Peyer's patch (tissue), 4 donors: ENCODE measurements around the gene FANCI. TPM values are rescaled to one million over a fixed set of nuclear protein-coding genes. Genes with fewer than 3 reads are reported as not detected.
A peak's percentile ranks its signal among the peaks of the same experiment; 100 is the strongest.

Experiments used
- DNase-seq, 3 donors: peaks; one replicate each; pipeline ENCODE4 v3.0.0-alpha.2; 2017 to 2019
- H3K27ac ChIP-seq, 4 donors: fragments of 200-600 bp; sonication (generic); one replicate each; pipeline ENCODE4 v1.5.1; 2016 to 2019
- H3K27me3 ChIP-seq, 2 donors: fragments of 200-600 bp; sonication (generic); one replicate each; pipeline ENCODE4 v1.5.1; 2019
- H3K36me3 ChIP-seq, 3 donors: fragments of 200-600 bp; sonication (generic); one replicate each; pipeline ENCODE4 v1.5.1; 2016 to 2019
- H3K4me1 ChIP-seq, 4 donors: fragments of 200-600 bp; sonication (generic); one replicate each; pipeline ENCODE4 v1.5.1; 2016 to 2019
- H3K4me3 ChIP-seq, 4 donors: fragments of 200-600 bp; sonication (generic); 1 replicate in 3 of 4; 2 replicates in 1 of 4; pipeline ENCODE4 v1.5.1; 2016 to 2019; ENCODE audit warnings: mild to moderate bottlenecking in 1 of 4
- H3K9me3 ChIP-seq, 4 donors: fragments of 200-600 bp; sonication (generic); one replicate each; pipeline ENCODE4 v1.5.1; 2016 to 2019; ENCODE audit warnings: mild to moderate bottlenecking in 1 of 4
- POLR2A ChIP-seq, 2 donors: fragments of 450-650 bp; IDR thresholded peaks; one replicate each; pipeline ENCODE4 v1.5.1; 2017; ENCODE audit warnings: antibody characterized with exemption in 2 of 2, mild to moderate bottlenecking in 2 of 2, moderate library complexity in 2 of 2
- total RNA-seq, 4 donors: library from RNA; depleted of rRNA; stranded (reverse); fragments of >200 nt; gene quantifications; one replicate each; pipeline ENCODE4 v1.1.0, GENCODE V29; 2016
- TF ChIP-seq, protein P1 (sequence below), 6 experiments: fragments of 450-650 bp in 4 of 6; fragments of 200-600 bp in 2 of 6; sonication (generic) in 1 of 6; IDR thresholded peaks; one replicate each; pipeline ENCODE4 v1.5.1; 2017 to 2019; ENCODE audit warnings: antibody characterized with exemption in 6 of 6, mild to moderate bottlenecking in 3 of 6, moderate library complexity in 1 of 6

Gene FANCI
- total RNA-seq, 4 donors from 2014 or later: 5.6 to 75.9 (median 10.8) TPM

DNA sequence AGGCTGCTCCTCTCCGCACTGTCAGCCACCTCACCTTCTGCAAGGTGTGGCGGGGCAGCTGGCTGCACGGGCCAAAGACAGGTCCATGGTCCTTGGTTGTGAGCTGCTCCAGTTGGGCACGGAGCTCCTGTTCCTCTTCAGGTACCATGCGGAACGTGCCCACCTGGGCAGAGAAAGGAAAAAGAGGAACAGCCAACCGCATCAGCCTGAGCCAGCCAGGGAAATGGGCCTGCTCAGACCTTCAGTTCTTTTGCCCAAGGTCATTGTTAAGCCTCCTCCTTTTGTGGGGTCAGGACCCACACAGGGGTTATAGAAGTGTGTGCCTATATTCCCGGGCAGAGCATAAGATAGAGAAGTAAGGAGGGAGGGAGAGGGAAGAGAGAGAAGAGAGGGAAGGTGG lies 25.2 kb upstream of the FANCI start:
- no peak for DNase-seq
- Histone ChIP-seq H3K27me3 (no peaks in the 10 kb centered on the region), H3K4me3 (no peak overlapping the region), H3K27ac (no peak overlapping the region), H3K4me1 (no peaks in the 10 kb centered on the region), H3K36me3 (no peaks in the 10 kb centered on the region), H3K9me3 (no peaks in the 10 kb centered on the region)
- TF ChIP-seq POLR2A (IDR thresholded peaks at IDR 0.05): no peak
- TF ChIP-seq, protein P1, sequence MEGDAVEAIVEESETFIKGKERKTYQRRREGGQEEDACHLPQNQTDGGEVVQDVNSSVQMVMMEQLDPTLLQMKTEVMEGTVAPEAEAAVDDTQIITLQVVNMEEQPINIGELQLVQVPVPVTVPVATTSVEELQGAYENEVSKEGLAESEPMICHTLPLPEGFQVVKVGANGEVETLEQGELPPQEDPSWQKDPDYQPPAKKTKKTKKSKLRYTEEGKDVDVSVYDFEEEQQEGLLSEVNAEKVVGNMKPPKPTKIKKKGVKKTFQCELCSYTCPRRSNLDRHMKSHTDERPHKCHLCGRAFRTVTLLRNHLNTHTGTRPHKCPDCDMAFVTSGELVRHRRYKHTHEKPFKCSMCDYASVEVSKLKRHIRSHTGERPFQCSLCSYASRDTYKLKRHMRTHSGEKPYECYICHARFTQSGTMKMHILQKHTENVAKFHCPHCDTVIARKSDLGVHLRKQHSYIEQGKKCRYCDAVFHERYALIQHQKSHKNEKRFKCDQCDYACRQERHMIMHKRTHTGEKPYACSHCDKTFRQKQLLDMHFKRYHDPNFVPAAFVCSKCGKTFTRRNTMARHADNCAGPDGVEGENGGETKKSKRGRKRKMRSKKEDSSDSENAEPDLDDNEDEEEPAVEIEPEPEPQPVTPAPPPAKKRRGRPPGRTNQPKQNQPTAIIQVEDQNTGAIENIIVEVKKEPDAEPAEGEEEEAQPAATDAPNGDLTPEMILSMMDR (IDR thresholded peaks at IDR 0.05): no peak

GRCh38 chr15:89221543-89221942 lies 22.2 kb upstream of the FANCI start, which contains the start of gene RLBP1:
Gene RLBP1, minus strand, starts transcription at chr15:89221579. Its CDS starts 2,604 bp downstream, at chr15:89218975.
- Histone ChIP-seq H3K27ac (no peak within 1 kb of the TSS), H3K27me3 (no peaks in the 10 kb centered on the region), H3K36me3 (no peaks in the 10 kb centered on the region), H3K4me1 (no peaks in the 10 kb centered on the region), H3K4me3 (no peak within 1 kb of the TSS), H3K9me3 (no peaks in the 10 kb centered on the region)
- TF ChIP-seq, protein P1 (IDR thresholded peaks at IDR 0.05): no peak
- TF ChIP-seq POLR2A (IDR thresholded peaks at IDR 0.05): no peak
- DNase-seq: peak in 1 of 3 donors; percentile 32

DNA sequence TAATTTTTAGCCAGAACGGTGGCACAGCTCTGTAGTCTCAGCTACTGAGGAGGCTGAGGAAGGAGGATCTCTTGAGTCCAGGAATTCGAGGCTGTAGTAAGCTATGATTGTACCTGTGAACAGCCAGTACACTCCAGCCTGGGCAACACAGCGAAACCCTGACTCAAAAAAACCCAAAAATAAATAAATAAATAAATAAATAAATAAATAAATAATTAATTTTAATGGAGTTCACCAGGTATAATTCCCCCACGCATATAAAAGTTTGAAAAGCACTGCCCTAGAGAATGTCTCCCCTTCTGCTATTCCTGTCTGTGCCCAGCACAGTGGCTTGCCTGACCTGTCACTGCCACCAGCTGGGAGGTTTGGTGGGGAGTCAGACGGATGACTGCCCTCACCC lies 18.2 kb upstream of the FANCI start:
- Histone ChIP-seq H3K9me3 (no peaks in the 10 kb centered on the region), H3K27me3 (no peaks in the 10 kb centered on the region), H3K4me3 (no peak overlapping the region), H3K4me1 (no peaks in the 10 kb centered on the region), H3K27ac (no peak overlapping the region), H3K36me3 (no peaks in the 10 kb centered on the region)
- DNase-seq: no peak
- TF ChIP-seq, protein P1 (IDR thresholded peaks at IDR 0.05): no peak
- TF ChIP-seq POLR2A (IDR thresholded peaks at IDR 0.05): no peak

DNA sequence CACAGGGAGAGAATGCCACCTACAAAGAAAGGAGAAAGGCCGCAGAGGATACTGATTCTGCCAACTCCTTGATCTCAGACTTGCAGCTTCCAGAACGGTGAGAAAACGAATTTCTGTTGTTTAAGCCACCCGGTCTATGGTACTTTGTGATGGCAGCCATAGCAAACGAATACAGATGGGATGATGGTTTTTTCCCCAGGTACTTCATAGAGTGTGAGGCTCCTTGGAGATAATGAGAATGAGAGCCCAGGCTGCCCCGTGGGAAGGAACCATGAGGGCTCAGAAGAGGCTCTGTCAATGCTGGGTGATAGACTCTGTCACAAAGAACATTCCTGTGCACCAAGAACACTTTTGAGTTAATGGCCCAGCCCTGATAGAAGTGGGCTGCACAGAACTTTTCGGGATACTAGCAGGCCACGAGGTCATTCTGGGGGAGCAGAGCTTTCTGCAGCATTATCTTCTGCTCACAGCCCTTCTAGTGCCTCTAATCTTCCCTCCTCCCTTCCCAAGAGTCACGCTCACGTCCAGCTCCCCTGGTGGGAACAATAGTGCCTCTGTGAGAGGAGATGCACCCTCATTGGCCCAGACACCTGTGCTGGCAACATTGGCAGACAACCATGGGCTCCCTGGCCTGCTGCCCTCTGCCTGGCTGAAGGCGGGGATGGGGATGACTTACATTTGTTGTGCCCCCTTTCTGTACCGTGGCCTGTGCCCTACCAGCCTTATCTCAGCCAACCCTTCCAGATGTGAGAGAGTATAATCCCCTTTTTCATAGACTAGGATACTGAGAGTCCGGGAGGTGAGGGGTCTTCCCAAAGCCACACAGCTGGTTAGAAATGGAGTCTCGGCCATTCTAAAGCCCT lies 17.2 kb upstream of the FANCI start:
- no peak for TF ChIP-seq POLR2A (IDR thresholded peaks at IDR 0.05)
- TF ChIP-seq, protein P1 (IDR thresholded peaks at IDR 0.05): no peak
- no peaks in the 10 kb centered on the region for H3K27me3 ChIP-seq

DNA sequence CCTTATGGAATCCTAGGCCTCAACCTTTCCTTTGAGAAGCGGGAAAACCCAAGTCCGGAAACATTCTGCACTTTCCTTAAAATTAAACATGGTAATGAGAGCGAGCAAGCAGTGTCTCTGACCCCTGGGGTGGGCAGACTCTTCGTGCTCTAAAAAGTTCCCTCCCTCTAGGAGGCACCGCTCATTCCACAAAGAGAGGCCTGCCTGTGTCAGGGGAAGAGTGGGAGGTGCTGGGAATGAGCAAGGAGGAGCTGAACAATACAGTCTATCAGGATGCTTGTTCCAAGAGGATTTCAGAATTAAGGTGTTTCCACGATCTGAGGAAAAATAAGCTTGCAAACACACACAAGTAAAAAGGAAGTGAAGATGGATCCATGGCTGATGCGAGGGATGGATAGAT lies 16.4 kb upstream of the FANCI start:
- no peaks in the 10 kb centered on the region for H3K36me3 ChIP-seq
- H3K27me3 ChIP-seq: no peaks in the 10 kb centered on the region
- no peak for DNase-seq
- H3K9me3 ChIP-seq: no peaks in the 10 kb centered on the region
- TF ChIP-seq, protein P1 (IDR thresholded peaks at IDR 0.05): no peak
- no peak for TF ChIP-seq POLR2A (IDR thresholded peaks at IDR 0.05)
- H3K4me3 ChIP-seq: no peak overlapping the region
- H3K27ac ChIP-seq: no peak overlapping the region
- no peaks in the 10 kb centered on the region for H3K4me1 ChIP-seq

More for the DNA sequence above, 17.2 kb upstream of the FANCI start:
- Histone ChIP-seq H3K36me3 (no peaks in the 10 kb centered on the region), H3K9me3 (no peaks in the 10 kb centered on the region), H3K4me1 (no peaks in the 10 kb centered on the region), H3K27ac (no peak overlapping the region), H3K4me3 (no peak overlapping the region)
- no peak for DNase-seq
